Measurements from ENCODE around the gene DNASE1L2. TPM values are rescaled to one million over a fixed set of nuclear protein-coding genes. Genes with fewer than 3 reads are reported as not detected.

DNASE1L2 gene
- total and polyA plus RNA-seq, 2 of the 8 experiments (the other 6 are each of a cell fraction or from before 2014, with no cell fraction given): 0.35 to 0.97 TPM

GRCh38 chr16:2235695-2236336 lies 428 bp upstream of the DNASE1L2 start:
- H2BK12ac ChIP-seq (ENCODE audit: low read depth, low read length): no peak overlapping the region
- peak overlapping the region; percentile 78 to 82 for H3K4me2 ChIP-seq (ENCODE audit: insufficient read depth in 1 of 2, low read depth in 2 of 2, low read length in 2 of 2)
- no peak for DNase-seq (ENCODE audit: low read depth in 1 of 2, low spot score in 2 of 2)
- H3K18ac ChIP-seq (ENCODE audit: extremely low read depth, low read length): no peak overlapping the region
- CTCF ChIA-PET (ENCODE audit: partially characterized antibody): interaction anchor here (1.0 to 2.7 kb wide), 4 partner anchors 9 to 41 kb away, joined by 4 to 9 read pairs (median 6); partner anchors contain the start of gene ECI1
- no peak overlapping the region for H3K56ac ChIP-seq (replicated peaks; ENCODE audit: insufficient read length, low read depth, low read length)
- H3K14ac ChIP-seq (ENCODE audit: insufficient read length): no peak overlapping the region
- H4K5ac ChIP-seq (ENCODE audit: insufficient read length, low read depth, low read length): no peak overlapping the region
- H3K4me1 ChIP-seq (replicated peaks in 1 of 4; ENCODE audit: control insufficient read depth in 3 of 4, insufficient read depth in 4 of 4, low read length in 3 of 4): peaks cover 0 to 19% (median 10%) of the 10 kb centered on the region in 4 experiments; a peak in 5 of 7 replicates
- WGBS, 2 experiments (ENCODE audit: extremely low coverage in 1 of 2, insufficient coverage in 1 of 2, insufficient read length in 1 of 2, insufficient replicate concordance in 2 of 2, low coverage in 1 of 2, low lambda C conversion rate in 2 of 2, missing lambda C conversion rate in 1 of 2): 80% methylated on average over 19 of the region's 19 CpGs; no CpG with 5 or more reads in 1 of the 2 experiments
- TF ChIP-seq POU5F1 (IDR thresholded peaks at IDR 0.05; ENCODE audit: low read depth, low read length) (no peak), POLR2AphosphoS5 (IDR thresholded peaks at IDR 0.05; ENCODE audit: low read depth, low read length) (no peak), SUZ12 (IDR thresholded peaks at IDR 0.05; ENCODE audit: low read length) (no peak)
- H3K4me3 ChIP-seq (ENCODE audit: extremely low read depth in 1 of 4, insufficient read depth in 2 of 4, low read depth in 3 of 4, low read length in 4 of 4): peak overlapping the region in 1 of 4 experiments; percentile 63; a peak in 3 of 8 replicates
- peaks cover 4 to 20% (median 16%) of the 10 kb centered on the region in 4 experiments; a peak in 6 of 7 replicates for H3K27me3 ChIP-seq (replicated peaks in 1 of 4; ENCODE audit: control insufficient read depth in 3 of 4, extremely low read depth in 1 of 4, insufficient read depth in 3 of 4, low read length in 3 of 4)
- no peak overlapping the region for H2BK5ac ChIP-seq (ENCODE audit: low read depth, low read length)
- no peak overlapping the region for H2AFZ ChIP-seq (ENCODE audit: low read length)
- H3K36me3 ChIP-seq (ENCODE audit: control insufficient read depth in 2 of 4, insufficient read depth in 4 of 4, low read length in 3 of 4): peaks cover 3 to 40% (median 5%) of the 10 kb centered on the region in 4 experiments; a peak in 4 of 8 replicates
- H3K4ac ChIP-seq (replicated peaks; ENCODE audit: insufficient read length, low read depth, low read length): no peak overlapping the region
- H4K8ac ChIP-seq (ENCODE audit: extremely low read depth, insufficient read depth, low read length): no peak overlapping the region
- no peak overlapping the region for H2BK120ac ChIP-seq (replicated peaks; ENCODE audit: low read depth, low read length)
- H4K91ac ChIP-seq (replicated peaks; ENCODE audit: insufficient read length, low read length): no peak overlapping the region
- H3K23ac ChIP-seq (ENCODE audit: insufficient read length): no peak overlapping the region
- no peak overlapping the region for H2BK20ac ChIP-seq (ENCODE audit: low read length)
- no peak overlapping the region for H3K9ac ChIP-seq (replicated peaks in 1 of 4; ENCODE audit: extremely low read depth in 1 of 4, low read depth in 3 of 4, low read length in 3 of 4)
- H3K27ac ChIP-seq (ENCODE audit: low read depth, low read length): no peak overlapping the region
- no peak overlapping the region for H2AK5ac ChIP-seq (ENCODE audit: low read depth, low read length)
- H4K20me1 ChIP-seq (replicated peaks in 1 of 2; ENCODE audit: control insufficient read depth in 1 of 2, insufficient read depth in 2 of 2, low read length in 2 of 2): peaks cover 0 to 14% of the 10 kb centered on the region in 2 experiments
- no peaks in the 10 kb centered on the region for H3K79me2 ChIP-seq (ENCODE audit: control insufficient read depth in 1 of 2, insufficient read depth in 2 of 2, low read length in 2 of 2)
- no peak for FAIRE-seq
- POLR2A ChIA-PET (ENCODE audit: partially characterized antibody): interaction anchor here (0.8 to 8.6 kb wide), 17 partner anchors 9 to 296 kb away, joined by 3 to 181 read pairs (median 6); partner anchors contain the start of genes CEMP1, E4F1, ECI1 and MLST8
- no peak overlapping the region for H2BK15ac ChIP-seq (ENCODE audit: low read length)
- H3K79me1 ChIP-seq (ENCODE audit: low read depth, low read length): no peaks in the 10 kb centered on the region
- no peaks in the 10 kb centered on the region for H3K9me3 ChIP-seq (ENCODE audit: insufficient read depth in 2 of 2, low read depth in 1 of 2, low read length in 1 of 2)
- H3K23me2 ChIP-seq (ENCODE audit: low read depth, low read length): peaks cover 16% of the 10 kb centered on the region; the same call in 1 of the 2 replicates

All from H1 (cell line).